Measurements from ENCODE around the gene GFPT2.

- TF ChIP-seq, protein P1, sequence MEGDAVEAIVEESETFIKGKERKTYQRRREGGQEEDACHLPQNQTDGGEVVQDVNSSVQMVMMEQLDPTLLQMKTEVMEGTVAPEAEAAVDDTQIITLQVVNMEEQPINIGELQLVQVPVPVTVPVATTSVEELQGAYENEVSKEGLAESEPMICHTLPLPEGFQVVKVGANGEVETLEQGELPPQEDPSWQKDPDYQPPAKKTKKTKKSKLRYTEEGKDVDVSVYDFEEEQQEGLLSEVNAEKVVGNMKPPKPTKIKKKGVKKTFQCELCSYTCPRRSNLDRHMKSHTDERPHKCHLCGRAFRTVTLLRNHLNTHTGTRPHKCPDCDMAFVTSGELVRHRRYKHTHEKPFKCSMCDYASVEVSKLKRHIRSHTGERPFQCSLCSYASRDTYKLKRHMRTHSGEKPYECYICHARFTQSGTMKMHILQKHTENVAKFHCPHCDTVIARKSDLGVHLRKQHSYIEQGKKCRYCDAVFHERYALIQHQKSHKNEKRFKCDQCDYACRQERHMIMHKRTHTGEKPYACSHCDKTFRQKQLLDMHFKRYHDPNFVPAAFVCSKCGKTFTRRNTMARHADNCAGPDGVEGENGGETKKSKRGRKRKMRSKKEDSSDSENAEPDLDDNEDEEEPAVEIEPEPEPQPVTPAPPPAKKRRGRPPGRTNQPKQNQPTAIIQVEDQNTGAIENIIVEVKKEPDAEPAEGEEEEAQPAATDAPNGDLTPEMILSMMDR (IDR thresholded peaks at IDR 0.05), result no peak
- peak in 1 of 2 donors; percentile 35 for TF ChIP-seq POLR2A (IDR thresholded peaks at IDR 0.05)
These were observed at the start of gene GFPT2 for GRCh38 chr5:180353048-180353979.
